ENCODE data around the gene ZNF366. TPM values are rescaled to one million over a fixed set of nuclear protein-coding genes. Genes with fewer than 3 reads are reported as not detected.

The ZNF366 gene
- total RNA-seq, 1 experiment from 2014 or later, result not detected

DNA sequence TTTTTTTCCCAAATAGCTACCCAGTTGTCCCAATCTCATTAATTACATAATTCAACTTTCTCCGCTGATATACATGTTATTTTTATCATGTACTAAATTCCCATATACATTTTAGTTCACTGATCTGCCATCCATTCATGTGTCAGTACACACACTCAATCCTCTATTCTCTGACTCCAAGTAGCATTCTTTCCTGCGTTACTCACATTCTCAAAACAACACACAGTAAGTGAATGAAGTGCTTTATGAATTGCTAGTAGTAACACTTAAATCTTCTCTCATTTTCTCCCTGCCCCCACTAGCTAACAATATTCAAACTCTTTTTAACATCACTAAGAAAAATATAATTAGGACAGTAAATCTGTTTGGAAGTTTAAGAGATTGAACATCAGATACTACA is 8.9 kb downstream of the ZNF366 start:
- H3K9ac ChIP-seq (ENCODE audit: low read length), result no peak overlapping the region
- ChIA-PET POLR2A (no interaction called here), RAD21 (ENCODE audit: low non-redundant PET in 1 of 2, low total read pairs in 2 of 2, uncharacterized antibody in 2 of 2, unreplicated experiment in 2 of 2) (no interaction called here), CTCF (no interaction called here)
- intact Hi-C loops (cut with micrococcal nuclease), result no loop called here
- H3K36me3 ChIP-seq (ENCODE audit: control insufficient read depth in 1 of 2, insufficient read depth in 2 of 2, low read length in 2 of 2), result no peaks in the 10 kb centered on the region
- H3K9me2 ChIP-seq (ENCODE audit: insufficient read depth), result no peaks in the 10 kb centered on the region
- no peaks in the 10 kb centered on the region for H4K20me1 ChIP-seq (ENCODE audit: insufficient read depth)
- ATAC-seq (no peak), DNase-seq (ENCODE audit: low read depth, low spot score) (no peak)
- no peak overlapping the region for H3K4me3 ChIP-seq (replicated peaks in 1 of 2; ENCODE audit: low read depth in 1 of 2, low read length in 2 of 2)
- no peaks in the 10 kb centered on the region for H3K9me3 ChIP-seq (ENCODE audit: control insufficient read depth in 1 of 2, insufficient read depth in 1 of 2, low read depth in 1 of 2, low read length in 2 of 2)
- H2AFZ ChIP-seq (ENCODE audit: low read depth, low read length, poor library complexity, severe bottlenecking), result no peak overlapping the region
- no TSS peak for BruUV-seq (replicated peaks)
- H3K27ac ChIP-seq (ENCODE audit: low read depth, low read length), result no peak overlapping the region
- TF ChIP-seq FOSL1 (IDR thresholded peaks at IDR 0.05; ENCODE audit: low read depth) (no peak), POLR2AphosphoS5 (IDR thresholded peaks at IDR 0.05; ENCODE audit: low read depth, low read length) (no peak), EZH2 (IDR thresholded peaks at IDR 0.05) (no peak), SP1 (IDR thresholded peaks at IDR 0.05; ENCODE audit: low read depth) (no peak), CBX3 (IDR thresholded peaks at IDR 0.05; ENCODE audit: low read depth) (no peak), EZH2phosphoT487 (IDR thresholded peaks at IDR 0.05; ENCODE audit: borderline replicate concordance) (no peak), SRF (IDR thresholded peaks at IDR 0.05; ENCODE audit: low read depth) (no peak), CTCF (IDR thresholded peaks at IDR 0.05 in 2 of 3, conservative IDR thresholded peaks at IDR 0.05 in 1 of 3; ENCODE audit: borderline replicate concordance in 1 of 3, insufficient read depth in 1 of 3, low read depth in 2 of 3, low read length in 2 of 3) (no peak), YY1 (IDR thresholded peaks at IDR 0.05; ENCODE audit: extremely low read depth, insufficient replicate concordance, low read depth, low read length) (no peak), JUND (IDR thresholded peaks at IDR 0.05) (no peak), MAX (IDR thresholded peaks at IDR 0.05) (no peak)
- TF ChIP-seq, protein P1, sequence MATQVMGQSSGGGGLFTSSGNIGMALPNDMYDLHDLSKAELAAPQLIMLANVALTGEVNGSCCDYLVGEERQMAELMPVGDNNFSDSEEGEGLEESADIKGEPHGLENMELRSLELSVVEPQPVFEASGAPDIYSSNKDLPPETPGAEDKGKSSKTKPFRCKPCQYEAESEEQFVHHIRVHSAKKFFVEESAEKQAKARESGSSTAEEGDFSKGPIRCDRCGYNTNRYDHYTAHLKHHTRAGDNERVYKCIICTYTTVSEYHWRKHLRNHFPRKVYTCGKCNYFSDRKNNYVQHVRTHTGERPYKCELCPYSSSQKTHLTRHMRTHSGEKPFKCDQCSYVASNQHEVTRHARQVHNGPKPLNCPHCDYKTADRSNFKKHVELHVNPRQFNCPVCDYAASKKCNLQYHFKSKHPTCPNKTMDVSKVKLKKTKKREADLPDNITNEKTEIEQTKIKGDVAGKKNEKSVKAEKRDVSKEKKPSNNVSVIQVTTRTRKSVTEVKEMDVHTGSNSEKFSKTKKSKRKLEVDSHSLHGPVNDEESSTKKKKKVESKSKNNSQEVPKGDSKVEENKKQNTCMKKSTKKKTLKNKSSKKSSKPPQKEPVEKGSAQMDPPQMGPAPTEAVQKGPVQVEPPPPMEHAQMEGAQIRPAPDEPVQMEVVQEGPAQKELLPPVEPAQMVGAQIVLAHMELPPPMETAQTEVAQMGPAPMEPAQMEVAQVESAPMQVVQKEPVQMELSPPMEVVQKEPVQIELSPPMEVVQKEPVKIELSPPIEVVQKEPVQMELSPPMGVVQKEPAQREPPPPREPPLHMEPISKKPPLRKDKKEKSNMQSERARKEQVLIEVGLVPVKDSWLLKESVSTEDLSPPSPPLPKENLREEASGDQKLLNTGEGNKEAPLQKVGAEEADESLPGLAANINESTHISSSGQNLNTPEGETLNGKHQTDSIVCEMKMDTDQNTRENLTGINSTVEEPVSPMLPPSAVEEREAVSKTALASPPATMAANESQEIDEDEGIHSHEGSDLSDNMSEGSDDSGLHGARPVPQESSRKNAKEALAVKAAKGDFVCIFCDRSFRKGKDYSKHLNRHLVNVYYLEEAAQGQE (IDR thresholded peaks at IDR 0.05; ENCODE audit: low read depth), result no peak
- TF ChIP-seq, protein P2, sequence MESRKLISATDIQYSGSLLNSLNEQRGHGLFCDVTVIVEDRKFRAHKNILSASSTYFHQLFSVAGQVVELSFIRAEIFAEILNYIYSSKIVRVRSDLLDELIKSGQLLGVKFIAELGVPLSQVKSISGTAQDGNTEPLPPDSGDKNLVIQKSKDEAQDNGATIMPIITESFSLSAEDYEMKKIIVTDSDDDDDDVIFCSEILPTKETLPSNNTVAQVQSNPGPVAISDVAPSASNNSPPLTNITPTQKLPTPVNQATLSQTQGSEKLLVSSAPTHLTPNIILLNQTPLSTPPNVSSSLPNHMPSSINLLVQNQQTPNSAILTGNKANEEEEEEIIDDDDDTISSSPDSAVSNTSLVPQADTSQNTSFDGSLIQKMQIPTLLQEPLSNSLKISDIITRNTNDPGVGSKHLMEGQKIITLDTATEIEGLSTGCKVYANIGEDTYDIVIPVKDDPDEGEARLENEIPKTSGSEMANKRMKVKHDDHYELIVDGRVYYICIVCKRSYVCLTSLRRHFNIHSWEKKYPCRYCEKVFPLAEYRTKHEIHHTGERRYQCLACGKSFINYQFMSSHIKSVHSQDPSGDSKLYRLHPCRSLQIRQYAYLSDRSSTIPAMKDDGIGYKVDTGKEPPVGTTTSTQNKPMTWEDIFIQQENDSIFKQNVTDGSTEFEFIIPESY (IDR thresholded peaks at IDR 0.05; ENCODE audit: extremely low read depth, insufficient replicate concordance, low read length), result no peak
- H3K4me1 ChIP-seq (ENCODE audit: control insufficient read depth in 1 of 2, insufficient read depth in 2 of 2, low read length in 2 of 2), result no peaks in the 10 kb centered on the region
- H3K79me2 ChIP-seq (ENCODE audit: insufficient read depth, low read length), result no peaks in the 10 kb centered on the region
- H3K27me3 ChIP-seq (ENCODE audit: insufficient read depth, low read length), result 0 out of 2 replicates have a peak, but pooled peaks cover 6% of the 10 kb centered on the region
- no peak overlapping the region for H3K4me2 ChIP-seq (ENCODE audit: low read length)
